Body of pancreas (tissue), 4 donors: ENCODE data around the gene GNG4. TPM values are rescaled to one million over a fixed set of nuclear protein-coding genes. Genes with fewer than 3 reads are reported as not detected.
"Not testable (repeated sequence)": the region's sequence is repeated elsewhere in the genome, so short reads cannot be mapped to it uniquely, and the experiment has no call there.

ENCODE experiments used
- ATAC-seq: fragments of 150-250 bp; one replicate; pipeline ENCODE4 v1.9.1; 2016
- DNase-seq, 4 donors: peaks; one replicate each; pipeline ENCODE4 v3.0.0-alpha.2; 2019
- H3K27ac ChIP-seq, 4 donors: fragments of 200-600 bp; sonication (generic); 1 replicate in 3 of 4; 2 replicates in 1 of 4; pipeline versions ENCODE4 v1.5.1 to v1.6.1; 2016 to 2019; ENCODE audit warnings: mild to moderate bottlenecking in 1 of 4, mixed read lengths in 1 of 4, moderate library complexity in 1 of 4
- H3K27me3 ChIP-seq, 2 donors: fragments of 200-600 bp; sonication (generic); one replicate each; pipeline ENCODE4 v1.6.0; 2016; ENCODE audit warnings: mild to moderate bottlenecking in 1 of 2
- H3K36me3 ChIP-seq, 2 donors: fragments of 200-600 bp; sonication (generic); replicated peaks in 1 of 2; 2 replicates each; pipeline ENCODE4 v1.5.1; 2016; ENCODE audit warnings: low read depth in 2 of 2; ENCODE audit not compliant: insufficient read depth in 1 of 2
- H3K4me1 ChIP-seq: fragments of 200-600 bp; sonication (generic); one replicate; pipeline ENCODE4 v1.6.0; 2016
- H3K4me3 ChIP-seq, 2 donors: fragments of 200-600 bp; sonication (generic); 1 replicate in 1 of 2; 2 replicates in 1 of 2; pipeline ENCODE4 v1.5.1; 2016 to 2019
- H3K9me3 ChIP-seq, 3 donors: fragments of 200-600 bp; sonication (generic); 1 replicate in 2 of 3; 2 replicates in 1 of 3; pipeline ENCODE4 v1.5.1; 2016
- POLR2A ChIP-seq, 3 donors: fragments of 450-650 bp; IDR thresholded peaks; one replicate each; pipeline ENCODE4 v1.6.1; 2016; ENCODE audit warnings: antibody characterized with exemption in 3 of 3, mild to moderate bottlenecking in 2 of 3
- WGBS, 2 donors: methylation state at CpG; one replicate each; pipeline ENCODE4 v1.1.5; 2017; 5-methylcytosine and 5-hydroxymethylcytosine counted together
- intact Hi-C: fragments of 100-400 bp; cut with DNase I; formaldehyde crosslinking; loops from one replicate; pipeline ENCODE4 v1.15.1; 2023
- total RNA-seq, 2 donors: library from RNA; depleted of rRNA; stranded (reverse); fragments of >200 nt; gene quantifications; one replicate each; pipeline ENCODE4 v1.1.0, GENCODE V29; 2016
- TF ChIP-seq, protein P1 (sequence below), 7 experiments: fragments of 450-650 bp in 4 of 7; fragments of 200-600 bp in 3 of 7; sonication (generic) in 3 of 7; IDR thresholded peaks; one replicate each; pipeline ENCODE4 v1.5.1; 2016 to 2019; ENCODE audit warnings: antibody characterized with exemption in 7 of 7

The GNG4 gene
- total RNA-seq, 2 donors from 2014 or later = 0.66 to 3.1 TPM

DNA sequence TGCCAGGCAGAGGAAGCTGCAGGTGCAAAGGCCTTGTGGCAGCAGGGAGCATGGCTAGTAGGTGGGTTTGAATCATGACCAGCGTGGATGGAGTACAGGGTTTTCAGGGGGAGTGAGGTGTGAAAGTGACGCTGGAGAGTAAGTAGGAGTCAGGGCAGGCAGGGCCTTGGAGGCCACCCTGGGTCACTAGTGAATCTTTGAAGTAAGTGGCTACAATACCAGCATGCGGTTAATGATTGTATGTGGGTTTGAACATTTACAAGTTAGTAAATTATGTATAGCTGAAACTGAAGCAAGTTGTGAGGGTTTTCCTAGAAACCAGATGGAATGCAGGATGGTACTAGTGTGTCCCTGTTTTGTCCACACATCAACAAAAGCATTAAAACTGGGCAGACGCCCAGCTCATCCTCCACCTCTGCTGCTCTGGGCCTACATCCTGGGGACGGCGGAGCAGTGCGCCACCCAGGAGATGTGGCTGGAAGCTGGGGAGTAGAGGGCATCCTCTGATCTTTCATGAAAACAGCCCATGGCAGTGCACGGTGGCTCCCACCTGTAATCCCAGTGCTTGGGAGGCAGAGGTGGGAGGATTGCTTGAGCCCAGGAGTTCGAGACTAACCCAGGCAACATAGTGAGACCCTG is 104.2 kb downstream of the GNG4 start:
- Histone ChIP-seq H3K4me3 (no peak overlapping the region), H3K4me1 (no peaks in the 10 kb centered on the region), H3K27ac (no peak overlapping the region), H3K27me3 (no peaks in the 10 kb centered on the region), H3K36me3 (no peaks in the 10 kb centered on the region), H3K9me3 (no peaks in the 10 kb centered on the region)
- 83 to 91% methylated on average over 9 of the region's 9 CpGs for WGBS, 2 donors
- DNase-seq (no peak), ATAC-seq (no peak)
- intact Hi-C loops = no loop called here
- TF ChIP-seq POLR2A (IDR thresholded peaks at IDR 0.05) = no peak
- TF ChIP-seq, protein P1, sequence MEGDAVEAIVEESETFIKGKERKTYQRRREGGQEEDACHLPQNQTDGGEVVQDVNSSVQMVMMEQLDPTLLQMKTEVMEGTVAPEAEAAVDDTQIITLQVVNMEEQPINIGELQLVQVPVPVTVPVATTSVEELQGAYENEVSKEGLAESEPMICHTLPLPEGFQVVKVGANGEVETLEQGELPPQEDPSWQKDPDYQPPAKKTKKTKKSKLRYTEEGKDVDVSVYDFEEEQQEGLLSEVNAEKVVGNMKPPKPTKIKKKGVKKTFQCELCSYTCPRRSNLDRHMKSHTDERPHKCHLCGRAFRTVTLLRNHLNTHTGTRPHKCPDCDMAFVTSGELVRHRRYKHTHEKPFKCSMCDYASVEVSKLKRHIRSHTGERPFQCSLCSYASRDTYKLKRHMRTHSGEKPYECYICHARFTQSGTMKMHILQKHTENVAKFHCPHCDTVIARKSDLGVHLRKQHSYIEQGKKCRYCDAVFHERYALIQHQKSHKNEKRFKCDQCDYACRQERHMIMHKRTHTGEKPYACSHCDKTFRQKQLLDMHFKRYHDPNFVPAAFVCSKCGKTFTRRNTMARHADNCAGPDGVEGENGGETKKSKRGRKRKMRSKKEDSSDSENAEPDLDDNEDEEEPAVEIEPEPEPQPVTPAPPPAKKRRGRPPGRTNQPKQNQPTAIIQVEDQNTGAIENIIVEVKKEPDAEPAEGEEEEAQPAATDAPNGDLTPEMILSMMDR (IDR thresholded peaks at IDR 0.05) = no peak

DNA sequence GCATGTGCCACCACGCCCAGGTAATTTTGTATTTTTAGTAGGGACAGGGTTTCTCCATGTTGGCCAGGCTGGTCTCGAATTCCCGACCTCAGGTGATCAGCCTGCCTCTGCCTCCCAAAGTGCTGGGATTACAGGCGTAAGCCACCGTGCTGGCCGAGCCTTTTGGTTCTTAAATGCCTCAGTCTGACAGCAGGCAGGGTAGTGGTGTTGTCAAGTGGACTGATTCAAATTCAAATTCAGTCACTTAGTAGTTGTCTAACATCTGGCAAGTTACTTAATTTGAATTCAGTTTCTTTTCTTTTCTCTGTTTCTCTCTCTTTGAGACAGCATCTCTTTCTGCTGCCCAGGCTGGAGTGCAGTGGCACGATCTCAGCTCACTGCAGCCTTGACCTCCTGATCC is 106.7 kb downstream of the GNG4 start:
- H3K4me1 ChIP-seq, H3K27me3 ChIP-seq, intact Hi-C loops, DNase-seq, H3K4me3 ChIP-seq, H3K27ac ChIP-seq, ATAC-seq, H3K36me3 ChIP-seq, H3K9me3 ChIP-seq: not testable (repeated sequence)
- WGBS, 2 donors = 52 to 81% methylated on average over 6 to 7 of the region's 7 CpGs

DNA sequence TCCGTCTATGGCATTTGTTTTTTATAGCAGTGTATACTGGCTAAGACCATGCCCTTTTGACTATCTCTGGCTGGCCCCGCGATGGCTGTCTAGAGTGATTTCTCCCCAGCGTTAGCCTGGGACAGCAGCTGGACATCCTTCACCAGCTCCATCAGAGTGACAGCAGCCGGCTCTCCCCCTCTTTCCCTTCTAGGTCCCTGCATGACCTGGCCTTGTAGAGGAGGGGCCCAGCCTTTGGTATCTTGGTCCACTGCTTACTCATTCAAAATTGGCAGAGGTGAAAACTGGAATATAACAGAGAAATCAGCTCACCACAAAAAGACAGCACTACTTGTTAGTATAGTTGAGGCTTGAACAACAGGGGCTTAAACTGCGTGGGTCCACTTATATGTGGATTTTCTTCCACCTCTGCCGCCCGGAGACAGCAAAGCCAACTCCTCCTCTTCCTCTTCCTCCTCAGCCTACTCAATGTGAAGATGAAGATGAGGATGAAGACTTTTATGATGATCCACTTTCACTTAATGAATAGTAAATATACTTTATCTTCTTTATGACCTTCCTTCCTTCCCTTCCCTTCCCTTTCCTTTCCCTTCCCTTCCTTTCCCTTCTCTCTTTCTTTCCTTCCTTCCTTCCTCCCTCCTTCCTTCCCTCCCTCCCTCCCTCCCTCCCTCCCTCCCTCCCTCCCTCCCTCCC is 116.0 kb downstream of the GNG4 start:
- intact Hi-C loops = no loop called here
- H3K27me3 ChIP-seq = no peaks in the 10 kb centered on the region
- H3K27ac ChIP-seq = no peak overlapping the region
- no peaks in the 10 kb centered on the region for H3K36me3 ChIP-seq
- no peaks in the 10 kb centered on the region for H3K9me3 ChIP-seq
- no peak for TF ChIP-seq POLR2A (IDR thresholded peaks at IDR 0.05)
- TF ChIP-seq, protein P1 (IDR thresholded peaks at IDR 0.05) = no peak
- 62 to 80% methylated on average over 8 of the region's 8 CpGs for WGBS, 2 donors
- ATAC-seq (no peak), DNase-seq (no peak)
- H3K4me1 ChIP-seq = no peaks in the 10 kb centered on the region
- no peak overlapping the region for H3K4me3 ChIP-seq

DNA sequence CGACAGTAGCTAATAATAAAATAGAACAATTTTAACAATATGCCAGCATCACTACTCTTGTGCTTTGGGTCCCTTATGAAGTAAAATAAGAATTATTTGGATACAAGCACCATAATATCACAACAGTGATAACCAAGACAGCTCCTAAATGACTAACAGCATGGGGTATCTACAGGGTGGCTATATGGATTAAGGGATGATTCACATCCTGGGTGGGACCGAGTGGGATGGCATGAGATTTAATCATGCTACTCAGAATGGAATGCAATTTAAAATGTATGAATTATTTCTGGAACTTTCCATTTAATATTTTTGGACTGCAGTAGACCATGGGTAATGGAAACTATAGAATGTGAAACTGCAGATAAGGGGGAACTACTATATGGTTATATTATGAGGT is 117.2 kb downstream of the GNG4 start:
- WGBS, 2 donors = 77 to 78% methylated on average over 2 of the region's 2 CpGs
- no peak for DNase-seq
- TF ChIP-seq POLR2A (IDR thresholded peaks at IDR 0.05) = no peak
- TF ChIP-seq, protein P1 (IDR thresholded peaks at IDR 0.05) = no peak
- ATAC-seq = no peak
- Histone ChIP-seq H3K9me3 (no peaks in the 10 kb centered on the region), H3K4me3 (no peak overlapping the region), H3K27ac (no peak overlapping the region), H3K27me3 (no peaks in the 10 kb centered on the region), H3K4me1 (no peaks in the 10 kb centered on the region), H3K36me3 (no peaks in the 10 kb centered on the region)
- intact Hi-C loops = no loop called here

DNA sequence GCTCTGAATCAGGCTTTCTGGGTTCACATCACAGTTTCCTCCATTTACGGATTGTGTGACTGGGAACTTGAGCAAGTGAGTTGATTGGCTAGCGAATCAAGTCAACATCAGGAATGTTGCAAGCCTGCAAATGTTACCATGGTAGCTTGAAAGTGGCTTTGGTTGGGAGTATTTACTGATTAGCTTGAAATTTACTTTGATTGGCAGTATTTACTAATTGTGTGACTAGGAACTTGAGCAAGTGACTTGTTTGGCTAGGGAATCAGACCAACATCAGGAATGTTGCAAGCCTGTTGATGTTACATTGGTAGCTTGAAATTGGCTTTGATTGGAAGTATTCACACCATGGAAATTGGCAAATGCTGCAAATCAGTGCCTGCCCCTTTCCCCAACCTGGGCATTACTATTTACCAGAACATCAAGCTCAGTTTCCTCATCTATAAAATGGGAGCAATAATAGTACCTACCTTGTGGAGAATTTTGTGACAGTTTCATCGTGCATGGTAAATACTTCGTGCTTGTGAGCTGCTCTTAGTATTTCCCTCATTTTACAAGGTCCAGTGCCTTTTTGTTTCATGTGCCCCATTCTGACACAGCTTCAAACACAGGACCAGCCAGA is 122.3 kb downstream of the GNG4 start:
- intact Hi-C loops = no loop called here
- Histone ChIP-seq H3K9me3 (no peaks in the 10 kb centered on the region), H3K27ac (no peak overlapping the region), H3K36me3 (no peaks in the 10 kb centered on the region), H3K27me3 (no peaks in the 10 kb centered on the region), H3K4me3 (no peak overlapping the region), H3K4me1 (no peaks in the 10 kb centered on the region)
- 55 to 60% methylated on average over 4 of the region's 4 CpGs for WGBS, 2 donors
- DNase-seq (peak in 1 of 4 donors; percentile 47), ATAC-seq (peak; percentile 87)
- TF ChIP-seq, protein P1 (IDR thresholded peaks at IDR 0.05) = no peak
- TF ChIP-seq POLR2A (IDR thresholded peaks at IDR 0.05) = no peak
